Activated CD4-positive, alpha-beta T cell treated with anti-CD3 and anti-CD28 coated beads for 36 hours (primary cell): ENCODE data around the gene PRSS33. TPM values are rescaled to one million over a fixed set of nuclear protein-coding genes. Genes with fewer than 3 reads are reported as not detected.

Source experiments
- ATAC-seq: fragments of 200-7000 bp; cut with Tn5 transposase; one replicate; pipeline ENCODE4 v1.10.0; 2021; ENCODE audit warnings: mild to moderate bottlenecking, moderate library complexity
- CTCF ChIA-PET: fragments of 350-600 bp; sonication (Branson Sonifier 250); formaldehyde crosslinking; loops from one replicate; lab custom pipeline; 2021; ENCODE audit warnings: antibody characterized with exemption; lab: Charles Lee
- POLR2A ChIA-PET: fragments of 350-600 bp; sonication (Branson Sonifier 250); formaldehyde crosslinking; loops from one replicate; lab custom pipeline; 2021; ENCODE audit warnings: antibody characterized with exemption, inconsistent platforms; lab: Charles Lee
- DNase-seq: peaks from one replicate; pipeline ENCODE4 v3.0.0-alpha.2; 2020
- H3K27ac Mint-ChIP-seq: one replicate; pipeline ENCODE4 v1.8.0; 2021; ENCODE audit warnings: mixed read lengths
- H3K27me3 Mint-ChIP-seq: one replicate; pipeline ENCODE4 v1.8.0; 2021; ENCODE audit warnings: mixed read lengths
- H3K36me3 Mint-ChIP-seq: one replicate; pipeline ENCODE4 v1.8.0; 2021; ENCODE audit warnings: low read depth, mixed read lengths
- H3K4me1 Mint-ChIP-seq: one replicate; pipeline ENCODE4 v1.8.0; 2021; ENCODE audit warnings: mixed read lengths
- H3K4me3 Mint-ChIP-seq: one replicate; pipeline ENCODE4 v1.8.0; 2021; ENCODE audit warnings: mild to moderate bottlenecking, moderate library complexity, mixed read lengths
- H3K9me3 Mint-ChIP-seq: one replicate; pipeline ENCODE4 v1.8.0; 2021; ENCODE audit warnings: low read depth, mixed read lengths
- intact Hi-C, 2 experiments: fragments of 100-400 bp; cut with DNase I in 1 of 2; cut with micrococcal nuclease in 1 of 2; formaldehyde crosslinking; loops; one replicate each; pipeline versions ENCODE4 v1.14.2 to v1.15.1; 2022 to 2024; cut with DNase I, micrococcal nuclease
- total RNA-seq, 2 experiments: library from RNA; stranded (reverse); gene quantifications; one replicate each; pipeline ENCODE4 v1.2.3, GENCODE V29; 2021

Gene PRSS33
- total RNA-seq, 2 experiments from 2014 or later: not detected

GRCh38 chr16:2791174-2791573 is 3.8 kb upstream of the PRSS33 start:
- Mint-ChIP-seq H3K9me3 (no peaks in the 10 kb centered on the region), H3K4me1 (peaks cover under 1% of the 10 kb centered on the region), H3K36me3 (no peaks in the 10 kb centered on the region), H3K4me3 (no peak overlapping the region), H3K27ac (no peak overlapping the region), H3K27me3 (peaks cover 12% of the 10 kb centered on the region)
- ChIA-PET CTCF (interaction anchor here (0.7 kb wide), 2 partner anchors 19 to 265 kb away, joined by 3 read pairs; no protein-coding TSS in a partner anchor), POLR2A (no interaction called here)
- no peak for DNase-seq
- intact Hi-C loops: no loop called here
- ATAC-seq: no peak

GRCh38 chr16:2790631-2791030 is 3.3 kb upstream of the PRSS33 start:
- DNase-seq: no peak
- peaks cover 3% of the 10 kb centered on the region for H3K4me1 Mint-ChIP-seq
- H3K9me3 Mint-ChIP-seq: no peaks in the 10 kb centered on the region
- ChIA-PET POLR2A (no interaction called here), CTCF (interaction anchor here (0.7 kb wide), 2 partner anchors 20 to 266 kb away, joined by 3 read pairs; no protein-coding TSS in a partner anchor)
- intact Hi-C loops: no loop called here
- H3K36me3 Mint-ChIP-seq: no peaks in the 10 kb centered on the region
- ATAC-seq: no peak
- no peak overlapping the region for H3K4me3 Mint-ChIP-seq
- peaks cover 12% of the 10 kb centered on the region for H3K27me3 Mint-ChIP-seq
- H3K27ac Mint-ChIP-seq: no peak overlapping the region

GRCh38 chr16:2787961-2788360 is 601 bp upstream of the PRSS33 start:
- H3K4me3 Mint-ChIP-seq: no peak overlapping the region
- no peaks in the 10 kb centered on the region for H3K36me3 Mint-ChIP-seq
- no peak for ATAC-seq
- ChIA-PET CTCF (interaction anchor here (0.9 kb wide), 1 partner anchor 80 kb away, joined by 3 read pairs; no protein-coding TSS in a partner anchor), POLR2A (no interaction called here)
- peaks cover 9% of the 10 kb centered on the region for H3K27me3 Mint-ChIP-seq
- H3K4me1 Mint-ChIP-seq: peaks cover 6% of the 10 kb centered on the region
- H3K27ac Mint-ChIP-seq: no peak overlapping the region
- H3K9me3 Mint-ChIP-seq: no peaks in the 10 kb centered on the region
- intact Hi-C loops: no loop called here
- no peak for DNase-seq

GRCh38 chr16:2786826-2787151 is 571 bp downstream of the PRSS33 start:
- POLR2A ChIA-PET: no interaction called here
- no peak overlapping the region for H3K4me3 Mint-ChIP-seq

GRCh38 chr16:2786061-2786825 is 1.1 kb downstream of the PRSS33 start:
- CTCF ChIA-PET: no interaction called here
- peaks cover 7% of the 10 kb centered on the region for H3K27me3 Mint-ChIP-seq
- peaks cover 6% of the 10 kb centered on the region for H3K4me1 Mint-ChIP-seq
- H3K27ac Mint-ChIP-seq: no peak overlapping the region
- DNase-seq (no peak), ATAC-seq (no peak)
- POLR2A ChIA-PET: no interaction called here
- no peaks in the 10 kb centered on the region for H3K9me3 Mint-ChIP-seq
- intact Hi-C loops: no loop called here
- H3K36me3 Mint-ChIP-seq: no peaks in the 10 kb centered on the region
- peak overlapping the region; percentile 49 for H3K4me3 Mint-ChIP-seq

More at GRCh38 chr16:2786826-2787151, 571 bp downstream of the PRSS33 start:
- Mint-ChIP-seq H3K4me1 (peaks cover 6% of the 10 kb centered on the region), H3K36me3 (no peaks in the 10 kb centered on the region), H3K27me3 (peaks cover 9% of the 10 kb centered on the region), H3K9me3 (no peaks in the 10 kb centered on the region), H3K27ac (no peak overlapping the region)
- DNase-seq (no peak), ATAC-seq (no peak)
- CTCF ChIA-PET: no interaction called here
- intact Hi-C loops: no loop called here

GRCh38 chr16:2785101-2785991 is 2.0 kb downstream of the PRSS33 start:
- ChIA-PET CTCF (interaction anchor here (1.2 kb wide), 1 partner anchor 82 kb away, joined by 3 read pairs; no protein-coding TSS in a partner anchor), POLR2A (no interaction called here)
- peaks cover 6% of the 10 kb centered on the region for H3K4me1 Mint-ChIP-seq
- H3K4me3 Mint-ChIP-seq: peak overlapping the region; percentile 72
- ATAC-seq (peak; percentile 62), DNase-seq (peak; percentile 53)
- H3K36me3 Mint-ChIP-seq: no peaks in the 10 kb centered on the region
- intact Hi-C loops: no loop called here
- peaks cover 4% of the 10 kb centered on the region for H3K27me3 Mint-ChIP-seq
- peak overlapping the region; percentile 79 for H3K27ac Mint-ChIP-seq
- H3K9me3 Mint-ChIP-seq: no peaks in the 10 kb centered on the region

- peak overlapping the region; percentile 79 for H3K27ac Mint-ChIP-seq
- CTCF ChIA-PET: interaction anchor here (0.7 to 1.5 kb wide), 5 partner anchors 21 to 178 kb away, joined by 3 to 6 read pairs (median 3); no protein-coding TSS in a partner anchor
Measured at GRCh38 chr16:2784358-2785100, 2.8 kb downstream of the PRSS33 start.

GRCh38 chr16:2783581-2784357 is 3.6 kb downstream of the PRSS33 start:
- ATAC-seq (no peak), DNase-seq (no peak)
- Mint-ChIP-seq H3K27ac (no peak overlapping the region), H3K36me3 (no peaks in the 10 kb centered on the region), H3K4me3 (no peak overlapping the region), H3K9me3 (no peaks in the 10 kb centered on the region), H3K4me1 (peaks cover 9% of the 10 kb centered on the region), H3K27me3 (peaks cover 2% of the 10 kb centered on the region)
- intact Hi-C loops: no loop called here
- ChIA-PET POLR2A (no interaction called here), CTCF (interaction anchor here (0.7 to 1.5 kb wide), 5 partner anchors 20 to 179 kb away, joined by 3 to 6 read pairs (median 3); no protein-coding TSS in a partner anchor)

More at GRCh38 chr16:2784358-2785100, 2.8 kb downstream of the PRSS33 start:
- POLR2A ChIA-PET: no interaction called here
- intact Hi-C loops: no loop called here
- peak overlapping the region; percentile 72 for H3K4me3 Mint-ChIP-seq
- H3K27me3 Mint-ChIP-seq: peaks cover 3% of the 10 kb centered on the region
- no peaks in the 10 kb centered on the region for H3K9me3 Mint-ChIP-seq
- DNase-seq: peak; percentile 27
- no peak for ATAC-seq
- H3K4me1 Mint-ChIP-seq: peaks cover 6% of the 10 kb centered on the region
- H3K36me3 Mint-ChIP-seq: no peaks in the 10 kb centered on the region

- Mint-ChIP-seq H3K9me3 (no peaks in the 10 kb centered on the region), H3K4me1 (peaks cover 17% of the 10 kb centered on the region), H3K36me3 (peaks cover 3% of the 10 kb centered on the region), H3K4me3 (no peak overlapping the region), H3K27ac (no peak overlapping the region), H3K27me3 (peaks cover 2% of the 10 kb centered on the region)
- intact Hi-C loops: no loop called here
- POLR2A ChIA-PET: no interaction called here
- DNase-seq (no peak), ATAC-seq (no peak)
- CTCF ChIA-PET: interaction anchor here (1.0 kb wide), 1 partner anchor 56 kb away, joined by 3 read pairs; no protein-coding TSS in a partner anchor
Measured at GRCh38 chr16:2782583-2783351, 4.6 kb downstream of the PRSS33 start.
